Measurements from ENCODE around the gene EHD3.

GRCh38 chr2:31216734-31217133, 17.2 kb upstream of the EHD3 start:
- TF ChIP-seq POLR2A (IDR thresholded peaks at IDR 0.05; ENCODE audit: low read depth, low read length) (no peak), CTCF (conservative IDR thresholded peaks at IDR 0.05; ENCODE audit: low read depth, low read length) (no peak), SMC3 (IDR thresholded peaks at IDR 0.05; ENCODE audit: low read depth, low read length) (no peak), MAFK (IDR thresholded peaks at IDR 0.05; ENCODE audit: low read depth, low read length) (no peak), USF2 (IDR thresholded peaks at IDR 0.05; ENCODE audit: low read depth, low read length) (no peak), MXI1 (IDR thresholded peaks at IDR 0.05; ENCODE audit: borderline replicate concordance, low read depth, low read length) (no peak), RFX5 (IDR thresholded peaks at IDR 0.05; ENCODE audit: low read depth, low read length) (no peak)
